GM21390 (cell line): ENCODE results near the gene IGHMBP2.
"Not testable (repeated sequence)": the region's sequence is repeated elsewhere in the genome, so short reads cannot be mapped to it uniquely, and the experiment has no call there.

Experiments used
- ATAC-seq: cut with Tn5 transposase; IDR thresholded peaks from one replicate; pipeline ENCODE4 v1.9.1; 2021; ENCODE audit not compliant: unreplicated experiment

Gene IGHMBP2

DNA sequence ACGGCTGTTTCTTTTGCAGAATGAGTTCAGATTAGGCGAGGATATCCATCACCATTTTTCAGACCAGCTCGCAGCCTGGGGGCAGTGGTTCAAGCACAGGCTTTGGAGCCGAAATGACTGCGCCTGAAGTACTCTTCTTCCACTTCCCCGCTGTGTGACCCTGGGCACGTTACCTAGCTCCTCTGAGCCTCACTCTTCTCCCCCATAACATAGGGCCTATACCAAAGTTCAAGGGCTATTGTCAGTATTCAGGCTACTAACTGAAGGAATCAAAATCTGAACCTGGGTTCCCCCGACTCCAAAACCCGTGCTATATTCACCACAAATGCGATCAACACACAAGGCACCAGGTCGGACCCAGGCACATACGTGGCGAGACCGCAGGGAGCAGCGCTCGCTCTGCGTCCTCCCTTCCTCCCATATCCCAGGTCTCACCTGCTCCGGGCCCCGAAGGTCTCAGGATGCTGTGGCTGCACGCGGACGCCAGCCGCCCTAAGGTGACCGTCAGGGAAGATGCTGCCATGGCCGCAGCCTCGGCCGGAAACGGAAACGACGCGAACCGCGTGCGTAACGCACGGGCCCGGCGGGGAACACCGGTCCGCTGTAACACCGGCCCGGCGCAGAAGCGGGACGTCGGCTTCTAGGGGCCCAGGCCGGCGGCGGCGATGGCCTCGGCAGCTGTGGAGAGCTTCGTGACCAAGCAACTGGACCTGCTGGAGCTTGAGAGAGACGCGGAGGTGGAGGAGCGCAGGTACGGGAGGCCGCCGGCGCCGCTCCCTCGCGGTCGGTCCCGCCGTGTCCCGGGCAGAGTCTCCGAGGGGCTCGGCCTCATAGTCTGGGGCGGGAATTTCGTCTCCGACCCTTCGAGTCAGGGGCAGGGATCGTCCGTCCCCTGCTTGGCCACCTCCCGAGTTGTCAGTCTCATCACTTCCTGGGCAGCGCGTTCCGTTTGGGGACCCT is at the start of gene IGHMBP2, which contains the start of gene MRPL21:
IGHMBP2 (plus strand) TSS at position 604 of the 960 bp plus-strand sequence; CDS start at position 666, 62 bp downstream.
MRPL21 (minus strand) TSS at position 545 of the 960 bp plus-strand sequence; CDS start at position 523, 22 bp downstream.
- peak; percentile 75 for ATAC-seq

DNA sequence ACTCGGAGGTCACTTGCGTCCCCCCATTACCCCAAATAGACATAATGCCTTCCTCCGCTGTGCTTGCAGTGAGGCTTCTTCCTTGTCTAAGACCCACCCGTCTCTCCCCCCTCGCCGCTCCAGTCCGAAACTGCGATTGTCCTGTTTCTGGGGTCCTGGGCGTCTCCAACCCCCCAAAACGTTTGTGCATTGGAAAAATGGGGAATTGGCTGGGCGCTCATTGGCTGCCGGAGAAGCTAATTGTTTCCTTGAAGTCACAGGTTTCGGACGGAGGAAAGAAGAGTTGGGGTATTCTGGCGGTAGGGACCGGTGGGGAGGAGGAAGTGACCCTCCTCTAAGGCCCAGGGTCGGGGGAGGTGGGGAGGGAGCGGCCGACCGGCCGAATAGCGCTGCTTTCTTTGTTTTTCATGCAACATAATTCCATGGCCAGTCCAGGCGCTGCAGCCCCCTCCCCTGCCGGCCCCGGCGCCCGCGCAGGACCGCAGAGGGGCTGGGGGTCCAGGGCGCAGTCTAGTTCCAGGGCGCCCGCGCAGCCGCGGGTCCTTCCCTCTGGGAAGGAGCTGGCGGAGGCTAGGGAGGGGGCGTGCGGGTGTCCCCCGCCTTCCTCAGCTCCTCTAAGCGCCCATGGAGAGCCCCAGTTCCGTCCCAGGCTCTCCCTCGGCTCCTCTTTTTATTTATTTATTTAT is 49.3 kb upstream of the IGHMBP2 start:
- no peak for ATAC-seq

DNA sequence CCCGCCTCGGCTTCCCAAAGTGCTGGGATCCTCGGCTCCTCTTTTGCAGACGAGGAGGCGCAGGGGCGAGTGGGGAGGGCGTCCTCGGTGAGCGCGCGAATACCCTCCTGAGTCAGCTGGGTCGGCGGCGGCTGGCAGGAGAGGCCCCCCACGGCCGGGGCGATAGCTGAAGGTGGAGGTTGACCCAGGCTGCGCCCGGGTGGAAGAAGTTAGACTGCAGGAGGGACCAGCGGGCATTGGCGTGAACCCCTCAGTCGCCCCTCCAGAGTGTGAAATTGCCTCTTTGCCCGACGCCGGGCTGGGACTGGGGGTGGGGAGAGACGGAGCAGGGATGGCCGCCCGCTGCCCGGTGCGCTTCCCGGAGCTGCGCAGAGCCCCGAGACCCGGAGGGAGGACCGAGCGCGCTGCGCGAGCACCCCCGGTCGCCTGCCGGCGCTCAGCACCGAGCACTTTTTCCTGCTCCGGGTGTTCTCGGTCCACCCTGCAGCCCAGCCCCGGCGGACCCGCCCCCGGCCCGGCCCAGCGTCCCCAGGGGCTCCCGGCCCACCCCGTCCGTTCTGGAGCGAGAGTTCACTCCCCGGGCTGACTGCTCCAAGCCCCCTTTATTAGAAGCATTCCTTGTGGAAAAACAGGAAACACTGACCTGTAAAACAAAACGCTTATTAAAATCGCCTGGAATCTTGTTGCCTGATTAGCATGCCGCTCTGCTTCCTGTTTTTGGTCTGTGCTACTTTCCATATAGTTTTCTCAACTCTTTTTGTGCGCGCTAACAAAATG is 48.3 kb upstream of the IGHMBP2 start:
- ATAC-seq, result no peak

DNA sequence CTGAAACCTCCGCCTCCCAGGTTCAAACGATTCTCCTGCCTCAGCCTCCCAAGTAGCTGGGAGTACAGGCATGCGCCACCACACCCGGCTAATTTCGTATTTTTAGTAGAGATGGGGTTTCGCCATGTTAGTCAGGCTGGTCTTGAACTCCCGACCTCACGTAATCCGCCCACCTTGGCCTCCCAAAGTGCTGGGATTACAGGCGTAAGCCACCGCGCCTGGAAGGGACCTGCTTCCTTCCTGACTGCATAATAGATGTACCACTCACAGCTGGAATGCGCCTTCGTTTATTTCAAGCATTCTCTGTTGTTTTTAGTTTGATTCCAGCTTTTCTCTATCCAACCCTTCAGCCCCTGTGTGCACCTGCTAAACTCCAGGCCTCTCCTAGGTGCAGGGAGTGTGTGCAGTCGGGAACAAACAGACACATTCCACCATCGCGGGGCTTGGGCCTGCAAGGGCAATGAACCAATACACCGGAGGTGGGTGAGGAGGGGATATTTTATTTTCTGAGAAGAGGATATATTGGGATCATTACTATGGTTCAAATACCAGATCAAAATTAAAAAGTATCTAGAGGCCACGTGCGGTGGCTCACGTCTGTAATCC is 47.2 kb upstream of the IGHMBP2 start:
- not testable (repeated sequence) for ATAC-seq

GRCh38 chr11:68857037-68857586 is 46.6 kb upstream of the IGHMBP2 start:
- ATAC-seq, result no peak

DNA sequence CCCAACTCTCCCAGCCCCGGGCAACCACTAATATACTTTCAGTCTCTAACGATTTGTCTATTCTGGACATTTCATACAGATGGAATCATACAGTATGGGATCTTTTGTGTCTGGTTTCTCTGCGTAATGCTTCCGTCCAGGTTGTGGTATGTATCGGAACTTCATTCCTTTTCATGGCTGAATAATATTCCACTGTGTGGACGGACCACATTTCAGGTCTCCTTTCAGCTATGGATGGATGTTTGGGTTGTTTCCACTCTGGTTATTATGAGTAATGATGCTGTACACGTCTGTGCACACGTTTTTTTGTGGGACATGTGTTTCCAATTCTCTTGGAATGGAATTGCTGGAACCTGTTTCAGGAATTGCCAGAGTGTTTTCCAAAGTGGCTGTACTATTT is 44.6 kb upstream of the IGHMBP2 start:
- no peak for ATAC-seq

DNA sequence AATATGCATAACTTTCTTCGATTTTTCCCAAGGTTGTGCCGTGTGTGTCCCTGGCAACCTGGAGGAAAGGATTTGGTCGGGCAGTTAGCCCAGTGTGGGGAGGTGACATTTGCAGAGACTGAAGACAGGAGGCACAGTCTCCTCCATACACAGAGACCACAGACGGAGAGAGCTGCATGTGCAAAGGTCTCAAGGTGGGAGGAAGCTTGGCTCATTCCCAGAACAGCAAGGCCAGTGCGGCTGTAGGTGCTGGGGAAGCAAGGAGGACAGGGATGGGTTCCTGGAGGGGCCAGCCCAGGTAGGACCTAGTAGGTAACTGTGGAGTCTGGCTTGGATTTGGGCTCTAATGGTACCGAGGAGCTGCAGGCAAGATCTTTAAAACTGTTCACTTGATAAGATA is 41.3 kb upstream of the IGHMBP2 start:
- ATAC-seq, result no peak

GRCh38 chr11:68863553-68864265 is 40.0 kb upstream of the IGHMBP2 start:
- no peak for ATAC-seq

DNA sequence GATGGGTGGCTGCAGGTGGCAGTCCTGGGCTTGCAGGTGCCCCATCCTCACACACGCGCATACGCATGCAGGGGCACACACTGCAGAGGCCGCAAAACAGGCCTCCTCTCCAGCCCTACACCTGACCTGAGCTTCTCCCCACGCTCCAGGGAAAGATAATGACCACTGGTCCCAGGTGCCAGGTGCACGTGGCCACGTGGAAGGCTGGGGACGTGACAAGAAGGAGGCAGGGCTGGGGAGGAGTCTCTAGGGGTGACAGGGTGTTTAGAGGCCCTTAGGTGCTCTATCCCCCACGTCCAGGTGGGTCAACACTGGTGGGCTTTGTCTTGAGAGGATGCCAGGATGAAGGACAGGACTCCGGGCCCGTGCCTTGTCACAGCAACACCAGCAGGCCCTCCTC is 38.5 kb upstream of the IGHMBP2 start:
- no peak for ATAC-seq

- ATAC-seq, result no peak
These were observed 36.6 kb upstream of the IGHMBP2 start for GRCh38 chr11:68867066-68867465.

- ATAC-seq, result no peak
These were observed 35.4 kb upstream of the IGHMBP2 start for GRCh38 chr11:68868221-68868835.

DNA sequence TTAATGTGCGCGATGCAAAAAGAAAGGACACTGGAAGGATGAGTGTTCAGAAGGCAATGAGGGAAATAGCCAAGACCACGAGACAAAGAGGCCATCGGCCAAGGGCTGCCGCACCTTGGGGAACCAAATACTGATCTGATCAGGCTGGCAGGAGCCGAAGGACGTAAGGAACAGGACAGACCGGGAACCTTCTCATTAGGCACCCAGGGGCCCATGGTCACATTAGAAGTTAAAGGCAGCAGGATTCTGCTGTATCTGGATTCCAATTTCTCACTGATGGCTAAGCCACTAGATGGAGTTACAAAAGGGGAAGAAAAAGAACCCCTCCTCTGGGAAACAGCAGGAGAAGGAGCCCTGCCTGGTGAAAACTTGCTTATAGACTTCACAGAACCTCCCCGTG is 33.2 kb upstream of the IGHMBP2 start:
- no peak for ATAC-seq

DNA sequence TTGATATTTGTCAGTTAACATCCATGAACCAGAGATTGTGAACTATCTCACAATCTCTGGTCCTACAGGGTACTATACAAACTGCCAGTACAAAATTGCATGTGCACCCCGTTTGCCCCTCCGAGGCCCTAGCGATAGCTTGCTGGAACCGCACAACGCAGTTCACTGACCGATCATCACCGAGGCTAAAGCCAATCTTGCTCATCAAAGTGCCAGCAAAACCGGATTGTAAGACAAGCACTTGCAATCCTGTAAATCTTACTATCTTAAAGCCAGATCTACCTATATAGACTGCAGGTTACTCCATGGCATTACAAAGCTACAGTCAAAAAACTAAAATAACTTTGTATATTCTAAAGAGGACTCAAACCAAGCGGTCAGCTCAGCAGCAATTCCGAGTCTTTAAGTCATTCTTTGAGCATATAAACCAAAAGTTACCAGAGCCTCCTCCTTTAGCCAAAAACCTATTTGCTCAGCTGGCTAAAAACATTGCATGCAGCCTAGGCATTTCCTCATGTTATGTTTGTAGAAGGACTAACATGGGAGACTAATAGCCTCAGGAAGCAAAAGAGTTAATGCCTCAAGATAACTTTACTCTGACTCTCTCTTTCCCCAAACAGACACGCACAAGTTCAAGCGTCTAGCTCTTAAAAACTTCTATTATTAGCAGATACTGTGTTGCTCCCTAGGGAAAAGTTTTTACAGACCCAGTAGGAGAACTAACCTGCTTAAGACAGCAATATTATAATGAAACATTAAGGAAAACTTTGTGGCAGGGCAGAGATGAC is 31.3 kb upstream of the IGHMBP2 start:
- ATAC-seq, result no peak

- no peak for ATAC-seq
These were observed 25.7 kb upstream of the IGHMBP2 start for GRCh38 chr11:68878022-68878421.

- ATAC-seq, result no peak
These were observed 22.8 kb upstream of the IGHMBP2 start for GRCh38 chr11:68880851-68881250.

GRCh38 chr11:68881320-68881719 is 22.4 kb upstream of the IGHMBP2 start:
- ATAC-seq, result no peak

DNA sequence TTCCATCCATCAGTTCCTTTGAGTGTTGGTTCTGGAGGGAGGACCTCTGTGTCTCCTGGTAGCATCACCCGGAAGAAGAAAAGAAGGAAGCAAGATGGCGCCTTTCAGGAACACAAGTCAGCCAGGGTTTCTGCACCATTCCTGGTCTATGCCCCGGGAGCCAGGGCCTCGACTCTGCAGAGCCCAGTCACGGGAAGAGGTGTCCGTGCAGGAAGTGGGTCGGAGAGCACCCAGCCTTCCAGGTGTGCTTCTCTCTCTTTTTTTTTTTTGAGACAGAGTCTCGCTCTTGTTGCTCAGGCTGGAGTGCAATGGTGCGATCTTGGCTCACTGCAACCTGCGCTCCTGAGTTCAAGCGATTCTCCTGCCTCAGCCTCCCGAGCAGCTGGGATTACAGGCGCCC is 21.3 kb upstream of the IGHMBP2 start:
- ATAC-seq, result no peak

DNA sequence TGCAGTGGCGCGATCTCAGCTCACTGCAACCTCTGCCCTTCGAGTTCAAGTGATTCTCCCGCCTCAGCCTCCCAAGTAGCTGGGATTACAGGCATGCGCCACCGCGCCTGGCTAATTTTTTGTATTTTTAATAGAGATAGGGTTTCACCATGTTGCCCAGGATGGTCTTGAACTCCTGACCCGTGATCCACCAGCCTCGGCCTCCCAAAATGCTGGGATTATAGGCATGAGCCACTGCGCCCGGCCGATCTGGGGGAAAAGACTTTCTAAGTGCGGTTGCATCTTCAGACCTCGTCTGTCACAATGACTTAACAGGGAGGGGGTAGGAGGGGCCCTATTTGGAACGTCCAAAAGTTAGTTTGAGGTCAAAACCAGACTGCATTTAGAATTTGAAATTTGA is 18.9 kb upstream of the IGHMBP2 start:
- not testable (repeated sequence) for ATAC-seq
